Liver (tissue), 9 donors: Measurements from ENCODE around the gene PPP4R2. TPM values are rescaled to one million over a fixed set of nuclear protein-coding genes. Genes with fewer than 3 reads are reported as not detected.

Experiments used
- DNase-seq: peaks from one replicate; pipeline ENCODE4 v3.0.0-alpha.2; 2017; ENCODE audit warnings: low spot score
- H3K27ac ChIP-seq, 2 donors: one replicate each; pipeline ENCODE4 v1.7.0; 2013; ENCODE audit warnings: inconsistent platforms in 2 of 2, low read length in 2 of 2, control low read depth in 1 of 2, low read depth in 1 of 2, mild to moderate bottlenecking in 1 of 2
- H3K27me3 ChIP-seq, 4 donors: one replicate each; pipeline versions ENCODE4 v1.6.1 to v1.7.0; 2013; ENCODE audit warnings: low read length in 3 of 4, inconsistent platforms in 1 of 4, mild to moderate bottlenecking in 1 of 4, moderate library complexity in 1 of 4; ENCODE audit not compliant: control insufficient read depth in 4 of 4, insufficient read depth in 4 of 4
- H3K36me3 ChIP-seq, 4 donors: one replicate each; pipeline versions ENCODE4 v1.6.1 to v1.7.0; 2013; ENCODE audit warnings: low read length in 3 of 4, mild to moderate bottlenecking in 3 of 4, low read depth in 1 of 4, moderate library complexity in 1 of 4; ENCODE audit not compliant: control insufficient read depth in 4 of 4, insufficient read depth in 3 of 4
- H3K4me1 ChIP-seq, 4 donors: one replicate each; pipeline versions ENCODE4 v1.6.1 to v1.7.0; 2013; ENCODE audit warnings: low read length in 3 of 4, mild to moderate bottlenecking in 3 of 4, moderate library complexity in 1 of 4; ENCODE audit not compliant: control insufficient read depth in 4 of 4, insufficient read depth in 4 of 4
- H3K4me3 ChIP-seq, 3 donors: one replicate each; pipeline versions ENCODE4 v1.6.1 to v1.7.0; 2013; ENCODE audit warnings: low read length in 3 of 3, control low read depth in 1 of 3, low read depth in 1 of 3, mild to moderate bottlenecking in 1 of 3
- H3K9ac ChIP-seq, 2 donors: one replicate each; pipeline ENCODE4 v1.7.0; 2013; ENCODE audit warnings: low read length in 2 of 2, mild to moderate bottlenecking in 2 of 2, moderate library complexity in 2 of 2, control low read depth in 1 of 2, low read depth in 1 of 2
- H3K9me3 ChIP-seq, 4 donors: one replicate each; pipeline versions ENCODE4 v1.6.1 to v1.7.0; 2013; ENCODE audit warnings: low read length in 3 of 4; ENCODE audit not compliant: control insufficient read depth in 4 of 4
- FOXA1 ChIP-seq: IDR thresholded peaks from 2 replicates; pipeline ENCODE4 v1.6.1; 2016; ENCODE audit warnings: antibody characterized with exemption
- FOXA2 ChIP-seq: IDR thresholded peaks from 2 replicates; pipeline ENCODE4 v1.6.1; 2016; ENCODE audit warnings: antibody characterized with exemption
- GABPA ChIP-seq, 2 donors: IDR thresholded peaks in 1 of 2; conservative IDR thresholded peaks in 1 of 2; 2 replicates each; pipeline ENCODE4 v1.6.1; 2016; ENCODE audit warnings: antibody characterized with exemption in 2 of 2, mild to moderate bottlenecking in 1 of 2, moderate library complexity in 1 of 2
- HNF4G ChIP-seq: IDR thresholded peaks from 2 replicates; pipeline ENCODE4 v1.6.1; 2016; ENCODE audit warnings: antibody characterized with exemption
- JUND ChIP-seq, 2 donors: IDR thresholded peaks; 2 replicates each; pipeline ENCODE4 v1.6.1; 2016; ENCODE audit warnings: antibody characterized with exemption in 2 of 2
- NR2F2 ChIP-seq: IDR thresholded peaks from 2 replicates; pipeline ENCODE4 v1.6.1; 2016; ENCODE audit warnings: antibody characterized with exemption
- RXRA ChIP-seq, 2 donors: IDR thresholded peaks; 2 replicates each; pipeline ENCODE4 v1.6.1; 2017 to 2018; ENCODE audit warnings: antibody characterized with exemption in 2 of 2, mild to moderate bottlenecking in 1 of 2
- SP1 ChIP-seq: IDR thresholded peaks from 2 replicates; pipeline ENCODE4 v1.6.1; 2018; ENCODE audit warnings: antibody characterized with exemption, mild to moderate bottlenecking
- TAF1 ChIP-seq: conservative IDR thresholded peaks from 2 replicates; pipeline ENCODE4 v1.6.1; 2016; ENCODE audit warnings: antibody characterized with exemption, mild to moderate bottlenecking
- YY1 ChIP-seq: IDR thresholded peaks from 2 replicates; pipeline ENCODE4 v1.6.1; 2016; ENCODE audit warnings: antibody characterized with exemption, mild to moderate bottlenecking
- WGBS: extraction: QIAGEN DNeasy Blood & Tissue Kit; methylation state at CpG from one replicate; pipeline ENCODE4 v1.1.7; 2013; 5-methylcytosine and 5-hydroxymethylcytosine counted together
- polyA plus RNA-seq, 2 donors: library from polyadenylated mRNA; stranded (reverse) in 1 of 2; unstranded in 1 of 2; fragments of 200-250 nt in 1 of 2; fragments of >200 nt in 1 of 2; fragmentation: Nextera tagmentation in 1 of 2; extraction: Ambion mirVana in 1 of 2; gene quantifications; one replicate each; pipeline versions ENCODE4 v1.2.1 to v1.2.3, GENCODE V29; 2013 to 2015
- total RNA-seq, 2 donors: library from RNA; depleted of rRNA; stranded (reverse); fragments of >200 nt; gene quantifications; one replicate each; pipeline ENCODE4 v1.2.3, GENCODE V29; 2014
- TF ChIP-seq, protein P1 (sequence below): IDR thresholded peaks from 2 replicates; pipeline ENCODE4 v1.6.1; 2016; ENCODE audit warnings: antibody characterized with exemption
- TF ChIP-seq, protein P2 (sequence below): IDR thresholded peaks from 2 replicates; pipeline ENCODE4 v1.6.1; 2016; ENCODE audit warnings: antibody characterized with exemption
- TF ChIP-seq, protein P3 (sequence below): IDR thresholded peaks from 2 replicates; pipeline ENCODE4 v1.6.1; 2016; ENCODE audit warnings: antibody characterized with exemption
- TF ChIP-seq, protein P4 (sequence below): fragments of 150-350 bp; IDR thresholded peaks from 2 replicates; pipeline ENCODE4 v1.5.1; 2017; ENCODE audit warnings: improper control_type of control experiment, low read depth, low read length; ENCODE audit not compliant: missing input control
- TF ChIP-seq, protein P5 (sequence below): IDR thresholded peaks from 2 replicates; pipeline ENCODE4 v1.6.1; 2016; ENCODE audit warnings: antibody characterized with exemption, mild to moderate bottlenecking
- donor health status: healthy.
- donor health status: healthy.
- donor health status: healthy.
- donor health status: healthy.
- donor health status: healthy.

PPP4R2 gene
- total and polyA plus RNA-seq, 4 donors, result 12.2 to 35.9 (median 33.7) TPM

DNA sequence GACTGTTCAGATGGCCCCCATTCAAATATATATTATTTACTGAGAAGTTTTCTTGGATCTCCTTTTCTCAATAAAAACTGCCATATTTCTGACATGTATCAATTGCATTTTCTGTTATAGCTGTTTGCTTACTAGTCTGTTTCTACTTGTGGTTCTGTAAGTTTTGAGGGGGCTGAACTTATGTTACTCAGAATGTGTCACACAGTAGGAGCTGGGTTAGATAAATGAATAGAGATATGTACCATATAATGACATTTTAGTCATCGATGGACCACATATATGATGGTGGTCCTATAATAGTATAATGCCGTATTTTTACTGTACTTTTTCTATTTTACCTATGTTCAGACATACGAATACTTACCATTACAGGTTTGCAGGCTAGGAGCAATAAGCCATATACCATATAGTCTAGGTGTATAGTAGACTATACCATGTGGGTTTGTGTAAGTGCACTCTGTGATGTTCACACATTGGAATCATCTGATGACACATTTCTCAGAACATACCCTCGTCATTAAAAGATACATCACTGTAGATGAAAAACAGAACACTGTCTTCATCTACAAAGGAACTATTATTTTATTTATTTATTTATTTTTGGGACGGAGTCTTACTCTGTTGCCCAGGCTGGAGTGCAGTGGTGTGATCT lies 22.3 kb downstream of the PPP4R2 start:
- Histone ChIP-seq H3K36me3 (peaks cover 0 to 2% (median 0%) of the 10 kb centered on the region in 4 donors), H3K27me3 (no peaks in the 10 kb centered on the region), H3K4me3 (no peak overlapping the region), H3K4me1 (peaks cover 5 to 16% (median 5%) of the 10 kb centered on the region in 4 donors), H3K9me3 (no peaks in the 10 kb centered on the region), H3K27ac (no peak overlapping the region), H3K9ac (no peak overlapping the region)
- TF ChIP-seq YY1, result no peak
- TF ChIP-seq, protein P1, sequence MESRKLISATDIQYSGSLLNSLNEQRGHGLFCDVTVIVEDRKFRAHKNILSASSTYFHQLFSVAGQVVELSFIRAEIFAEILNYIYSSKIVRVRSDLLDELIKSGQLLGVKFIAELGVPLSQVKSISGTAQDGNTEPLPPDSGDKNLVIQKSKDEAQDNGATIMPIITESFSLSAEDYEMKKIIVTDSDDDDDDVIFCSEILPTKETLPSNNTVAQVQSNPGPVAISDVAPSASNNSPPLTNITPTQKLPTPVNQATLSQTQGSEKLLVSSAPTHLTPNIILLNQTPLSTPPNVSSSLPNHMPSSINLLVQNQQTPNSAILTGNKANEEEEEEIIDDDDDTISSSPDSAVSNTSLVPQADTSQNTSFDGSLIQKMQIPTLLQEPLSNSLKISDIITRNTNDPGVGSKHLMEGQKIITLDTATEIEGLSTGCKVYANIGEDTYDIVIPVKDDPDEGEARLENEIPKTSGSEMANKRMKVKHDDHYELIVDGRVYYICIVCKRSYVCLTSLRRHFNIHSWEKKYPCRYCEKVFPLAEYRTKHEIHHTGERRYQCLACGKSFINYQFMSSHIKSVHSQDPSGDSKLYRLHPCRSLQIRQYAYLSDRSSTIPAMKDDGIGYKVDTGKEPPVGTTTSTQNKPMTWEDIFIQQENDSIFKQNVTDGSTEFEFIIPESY, result no peak
- TF ChIP-seq, protein P2, sequence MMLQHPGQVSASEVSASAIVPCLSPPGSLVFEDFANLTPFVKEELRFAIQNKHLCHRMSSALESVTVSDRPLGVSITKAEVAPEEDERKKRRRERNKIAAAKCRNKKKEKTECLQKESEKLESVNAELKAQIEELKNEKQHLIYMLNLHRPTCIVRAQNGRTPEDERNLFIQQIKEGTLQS, result no peak
- no peak for TF ChIP-seq TAF1
- TF ChIP-seq, protein P3, sequence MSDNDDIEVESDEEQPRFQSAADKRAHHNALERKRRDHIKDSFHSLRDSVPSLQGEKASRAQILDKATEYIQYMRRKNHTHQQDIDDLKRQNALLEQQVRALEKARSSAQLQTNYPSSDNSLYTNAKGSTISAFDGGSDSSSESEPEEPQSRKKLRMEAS, result no peak
- TF ChIP-seq RXRA (IDR thresholded peaks at IDR 0.05), result no peak
- TF ChIP-seq, protein P4, sequence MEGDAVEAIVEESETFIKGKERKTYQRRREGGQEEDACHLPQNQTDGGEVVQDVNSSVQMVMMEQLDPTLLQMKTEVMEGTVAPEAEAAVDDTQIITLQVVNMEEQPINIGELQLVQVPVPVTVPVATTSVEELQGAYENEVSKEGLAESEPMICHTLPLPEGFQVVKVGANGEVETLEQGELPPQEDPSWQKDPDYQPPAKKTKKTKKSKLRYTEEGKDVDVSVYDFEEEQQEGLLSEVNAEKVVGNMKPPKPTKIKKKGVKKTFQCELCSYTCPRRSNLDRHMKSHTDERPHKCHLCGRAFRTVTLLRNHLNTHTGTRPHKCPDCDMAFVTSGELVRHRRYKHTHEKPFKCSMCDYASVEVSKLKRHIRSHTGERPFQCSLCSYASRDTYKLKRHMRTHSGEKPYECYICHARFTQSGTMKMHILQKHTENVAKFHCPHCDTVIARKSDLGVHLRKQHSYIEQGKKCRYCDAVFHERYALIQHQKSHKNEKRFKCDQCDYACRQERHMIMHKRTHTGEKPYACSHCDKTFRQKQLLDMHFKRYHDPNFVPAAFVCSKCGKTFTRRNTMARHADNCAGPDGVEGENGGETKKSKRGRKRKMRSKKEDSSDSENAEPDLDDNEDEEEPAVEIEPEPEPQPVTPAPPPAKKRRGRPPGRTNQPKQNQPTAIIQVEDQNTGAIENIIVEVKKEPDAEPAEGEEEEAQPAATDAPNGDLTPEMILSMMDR, result no peak
- TF ChIP-seq, protein P5, sequence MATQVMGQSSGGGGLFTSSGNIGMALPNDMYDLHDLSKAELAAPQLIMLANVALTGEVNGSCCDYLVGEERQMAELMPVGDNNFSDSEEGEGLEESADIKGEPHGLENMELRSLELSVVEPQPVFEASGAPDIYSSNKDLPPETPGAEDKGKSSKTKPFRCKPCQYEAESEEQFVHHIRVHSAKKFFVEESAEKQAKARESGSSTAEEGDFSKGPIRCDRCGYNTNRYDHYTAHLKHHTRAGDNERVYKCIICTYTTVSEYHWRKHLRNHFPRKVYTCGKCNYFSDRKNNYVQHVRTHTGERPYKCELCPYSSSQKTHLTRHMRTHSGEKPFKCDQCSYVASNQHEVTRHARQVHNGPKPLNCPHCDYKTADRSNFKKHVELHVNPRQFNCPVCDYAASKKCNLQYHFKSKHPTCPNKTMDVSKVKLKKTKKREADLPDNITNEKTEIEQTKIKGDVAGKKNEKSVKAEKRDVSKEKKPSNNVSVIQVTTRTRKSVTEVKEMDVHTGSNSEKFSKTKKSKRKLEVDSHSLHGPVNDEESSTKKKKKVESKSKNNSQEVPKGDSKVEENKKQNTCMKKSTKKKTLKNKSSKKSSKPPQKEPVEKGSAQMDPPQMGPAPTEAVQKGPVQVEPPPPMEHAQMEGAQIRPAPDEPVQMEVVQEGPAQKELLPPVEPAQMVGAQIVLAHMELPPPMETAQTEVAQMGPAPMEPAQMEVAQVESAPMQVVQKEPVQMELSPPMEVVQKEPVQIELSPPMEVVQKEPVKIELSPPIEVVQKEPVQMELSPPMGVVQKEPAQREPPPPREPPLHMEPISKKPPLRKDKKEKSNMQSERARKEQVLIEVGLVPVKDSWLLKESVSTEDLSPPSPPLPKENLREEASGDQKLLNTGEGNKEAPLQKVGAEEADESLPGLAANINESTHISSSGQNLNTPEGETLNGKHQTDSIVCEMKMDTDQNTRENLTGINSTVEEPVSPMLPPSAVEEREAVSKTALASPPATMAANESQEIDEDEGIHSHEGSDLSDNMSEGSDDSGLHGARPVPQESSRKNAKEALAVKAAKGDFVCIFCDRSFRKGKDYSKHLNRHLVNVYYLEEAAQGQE, result no peak
- TF ChIP-seq HNF4G, result no peak
- no peak for TF ChIP-seq NR2F2
- no peak for TF ChIP-seq SP1
- TF ChIP-seq FOXA2, result no peak
- no peak for TF ChIP-seq JUND (IDR thresholded peaks at IDR 0.05)
- no peak for TF ChIP-seq GABPA (IDR thresholded peaks at IDR 0.05 in 1 of 2, conservative IDR thresholded peaks at IDR 0.05 in 1 of 2)
- no peak for TF ChIP-seq FOXA1
- WGBS, result 82% methylated on average over 5 of the region's 5 CpGs
- DNase-seq, result no peak
